HEK293 (cell line): ENCODE results near the gene AMIGO1.

Experiments used
- ZSCAN5A ChIP-seq: fragments of 450-650 bp; formaldehyde crosslinking; IDR thresholded peaks from 2 replicates; pipeline ENCODE4 v1.5.1; 2016; ENCODE audit warnings: missing biosample characterization, missing genetic modification characterization
- TF ChIP-seq, protein P1 (sequence below): fragments of 450-650 bp; formaldehyde crosslinking; IDR thresholded peaks from 2 replicates; pipeline ENCODE4 v1.5.1; 2016; ENCODE audit warnings: missing biosample characterization, missing genetic modification characterization

DNA sequence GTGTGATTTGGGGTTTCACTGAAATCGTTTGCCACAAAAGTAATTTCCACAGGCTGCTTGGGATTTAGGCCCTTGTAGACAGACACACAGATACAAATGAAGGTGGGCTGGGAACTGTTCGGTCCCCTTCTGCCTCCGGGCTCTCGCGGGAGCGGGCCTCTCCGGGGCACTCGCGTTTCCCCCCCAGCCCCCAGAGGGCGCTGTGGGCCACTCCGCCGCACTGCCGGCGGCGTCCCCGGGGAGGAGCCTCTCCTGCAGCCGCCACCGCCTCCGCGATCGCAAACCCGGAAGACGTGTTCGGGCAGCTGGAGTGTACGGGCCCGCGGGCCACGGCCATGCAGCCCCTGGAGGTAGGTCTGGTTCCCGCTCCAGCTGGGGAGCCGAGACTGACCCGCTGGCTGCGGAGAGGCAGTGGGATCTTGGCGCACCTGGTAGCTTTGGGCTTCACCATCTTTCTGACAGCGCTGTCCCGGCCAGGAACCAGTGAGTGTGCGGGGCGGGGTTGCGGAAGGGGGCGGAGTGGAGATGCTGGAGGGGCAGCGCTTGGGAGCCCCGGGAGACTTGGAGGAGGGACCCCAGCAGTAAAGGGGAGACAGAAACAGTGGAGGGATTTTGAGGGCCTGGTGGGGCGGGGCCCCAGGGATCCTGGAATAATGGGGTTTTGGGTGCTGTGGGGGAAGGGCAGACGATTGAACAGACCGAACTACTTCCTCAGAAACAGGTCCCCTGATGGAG is 15.6 kb downstream of the AMIGO1 start, which contains the start of gene CYB561D1:
- TF ChIP-seq, protein P1, sequence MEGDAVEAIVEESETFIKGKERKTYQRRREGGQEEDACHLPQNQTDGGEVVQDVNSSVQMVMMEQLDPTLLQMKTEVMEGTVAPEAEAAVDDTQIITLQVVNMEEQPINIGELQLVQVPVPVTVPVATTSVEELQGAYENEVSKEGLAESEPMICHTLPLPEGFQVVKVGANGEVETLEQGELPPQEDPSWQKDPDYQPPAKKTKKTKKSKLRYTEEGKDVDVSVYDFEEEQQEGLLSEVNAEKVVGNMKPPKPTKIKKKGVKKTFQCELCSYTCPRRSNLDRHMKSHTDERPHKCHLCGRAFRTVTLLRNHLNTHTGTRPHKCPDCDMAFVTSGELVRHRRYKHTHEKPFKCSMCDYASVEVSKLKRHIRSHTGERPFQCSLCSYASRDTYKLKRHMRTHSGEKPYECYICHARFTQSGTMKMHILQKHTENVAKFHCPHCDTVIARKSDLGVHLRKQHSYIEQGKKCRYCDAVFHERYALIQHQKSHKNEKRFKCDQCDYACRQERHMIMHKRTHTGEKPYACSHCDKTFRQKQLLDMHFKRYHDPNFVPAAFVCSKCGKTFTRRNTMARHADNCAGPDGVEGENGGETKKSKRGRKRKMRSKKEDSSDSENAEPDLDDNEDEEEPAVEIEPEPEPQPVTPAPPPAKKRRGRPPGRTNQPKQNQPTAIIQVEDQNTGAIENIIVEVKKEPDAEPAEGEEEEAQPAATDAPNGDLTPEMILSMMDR (tag by site-specific recombination), result peak; percentile 97
- peak; percentile 81 for TF ChIP-seq ZSCAN5A (tag by site-specific recombination)
